ENCODE data around the gene SAG.

Gene SAG

GRCh38 chr2:233289648-233290047 is 18.0 kb upstream of the SAG start:
- DNase-seq, result no peak

- no peak for DNase-seq
Measured at GRCh38 chr2:233290051-233290845, 17.4 kb upstream of the SAG start.

GRCh38 chr2:233295891-233296290 is 11.7 kb upstream of the SAG start:
- DNase-seq, result no peak

- no peak for DNase-seq
Measured at GRCh38 chr2:233297076-233297475, 10.5 kb upstream of the SAG start.

GRCh38 chr2:233300401-233300800 is 7.2 kb upstream of the SAG start:
- no peak for DNase-seq

- no peak for DNase-seq
Measured at GRCh38 chr2:233301248-233301647, 6.4 kb upstream of the SAG start.

GRCh38 chr2:233301811-233302210 is 5.8 kb upstream of the SAG start:
- no peak for DNase-seq

- no peak for DNase-seq
Measured at GRCh38 chr2:233303252-233303651, 4.4 kb upstream of the SAG start.

GRCh38 chr2:233311241-233311926 is 3.8 kb downstream of the SAG start:
- no peak for DNase-seq

GRCh38 chr2:233312874-233313273 is 5.3 kb downstream of the SAG start:
- DNase-seq, result no peak

GRCh38 chr2:233314180-233314925 is 6.7 kb downstream of the SAG start:
- DNase-seq, result no peak

GRCh38 chr2:233317196-233317943 is 9.8 kb downstream of the SAG start:
- DNase-seq, result no peak

GRCh38 chr2:233319256-233319655 is 11.6 kb downstream of the SAG start:
- DNase-seq, result no peak

- DNase-seq, result no peak
Measured at GRCh38 chr2:233320470-233320869, 12.9 kb downstream of the SAG start.

GRCh38 chr2:233321166-233321565 is 13.6 kb downstream of the SAG start:
- DNase-seq, result no peak

GRCh38 chr2:233323851-233324250 is 16.2 kb downstream of the SAG start:
- no peak for DNase-seq

- DNase-seq, result no peak
Measured at GRCh38 chr2:233325256-233325655, 17.6 kb downstream of the SAG start.

- no peak for DNase-seq
Measured at GRCh38 chr2:233325814-233326213, 18.2 kb downstream of the SAG start.

- no peak for DNase-seq
Measured at GRCh38 chr2:233326500-233326899, 18.9 kb downstream of the SAG start.

GRCh38 chr2:233328922-233329321 is 21.3 kb downstream of the SAG start:
- DNase-seq, result no peak

GRCh38 chr2:233329489-233330135 is 22.0 kb downstream of the SAG start:
- DNase-seq, result no peak

- no peak for DNase-seq
Measured at GRCh38 chr2:233331536-233331935, 23.9 kb downstream of the SAG start.

- no peak for DNase-seq
Measured at GRCh38 chr2:233332125-233332524, 24.5 kb downstream of the SAG start.
